Mesenteric fat pad (tissue), 1 donor: ENCODE measurements around the gene FARS2. TPM values are rescaled to one million over a fixed set of nuclear protein-coding genes. Genes with fewer than 3 reads are reported as not detected.

Experiments
- DNase-seq: peaks from one replicate; pipeline ENCODE4 v3.0.0-alpha.2; 2020; ENCODE audit warnings: low spot score
- total RNA-seq: library from RNA; stranded (reverse); fragmentation: NEBNext Ultra II Directional; extraction: Animal tissue kit (Norgen Biotek cat#: 25700); gene quantifications from one replicate; pipeline ENCODE4 v1.2.1, GENCODE V29; 2021
- donor health status: DM: yes; HTN: yes; CAD: no.

The FARS2 gene
- total RNA-seq, 1 donor from 2014 or later = 13.3 TPM

- DNase-seq = no peak
Measured at GRCh38 chr6:5746053-5746758, 484.9 kb downstream of the FARS2 start.

- no peak for DNase-seq
Measured at GRCh38 chr6:5746759-5747130, 485.4 kb downstream of the FARS2 start.

- DNase-seq = no peak
Measured at GRCh38 chr6:5747379-5747778, 486.1 kb downstream of the FARS2 start.

GRCh38 chr6:5749016-5749650, 487.8 kb downstream of the FARS2 start:
- no peak for DNase-seq

DNA sequence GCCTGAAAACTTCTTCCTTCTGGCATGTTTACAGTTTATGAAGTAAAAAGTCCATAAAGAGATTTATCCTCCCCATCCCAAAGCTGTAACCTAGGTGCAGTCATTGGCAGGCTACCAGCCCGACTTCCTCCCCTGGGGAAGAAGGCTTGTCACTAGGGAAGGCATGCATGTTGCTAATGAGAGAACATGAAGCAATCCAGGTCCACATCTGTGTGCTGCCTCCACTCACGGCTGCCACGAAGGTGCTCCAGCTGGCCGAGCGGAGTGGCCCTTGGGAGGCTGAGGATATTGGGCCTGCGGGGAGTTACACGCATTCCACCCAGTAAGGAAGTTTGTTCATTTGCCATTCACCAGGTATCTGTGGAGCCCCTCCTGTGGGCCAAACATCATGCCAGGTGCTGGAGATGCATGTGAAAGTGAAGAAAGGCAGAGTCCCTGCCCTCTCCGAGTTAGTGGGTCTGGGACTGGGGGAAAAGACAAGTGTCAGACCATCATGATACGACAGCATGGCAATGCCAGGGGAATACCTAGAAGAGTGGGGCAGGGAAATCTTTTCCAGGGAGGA, 488.4 kb downstream of the FARS2 start:
- no peak for DNase-seq

DNA sequence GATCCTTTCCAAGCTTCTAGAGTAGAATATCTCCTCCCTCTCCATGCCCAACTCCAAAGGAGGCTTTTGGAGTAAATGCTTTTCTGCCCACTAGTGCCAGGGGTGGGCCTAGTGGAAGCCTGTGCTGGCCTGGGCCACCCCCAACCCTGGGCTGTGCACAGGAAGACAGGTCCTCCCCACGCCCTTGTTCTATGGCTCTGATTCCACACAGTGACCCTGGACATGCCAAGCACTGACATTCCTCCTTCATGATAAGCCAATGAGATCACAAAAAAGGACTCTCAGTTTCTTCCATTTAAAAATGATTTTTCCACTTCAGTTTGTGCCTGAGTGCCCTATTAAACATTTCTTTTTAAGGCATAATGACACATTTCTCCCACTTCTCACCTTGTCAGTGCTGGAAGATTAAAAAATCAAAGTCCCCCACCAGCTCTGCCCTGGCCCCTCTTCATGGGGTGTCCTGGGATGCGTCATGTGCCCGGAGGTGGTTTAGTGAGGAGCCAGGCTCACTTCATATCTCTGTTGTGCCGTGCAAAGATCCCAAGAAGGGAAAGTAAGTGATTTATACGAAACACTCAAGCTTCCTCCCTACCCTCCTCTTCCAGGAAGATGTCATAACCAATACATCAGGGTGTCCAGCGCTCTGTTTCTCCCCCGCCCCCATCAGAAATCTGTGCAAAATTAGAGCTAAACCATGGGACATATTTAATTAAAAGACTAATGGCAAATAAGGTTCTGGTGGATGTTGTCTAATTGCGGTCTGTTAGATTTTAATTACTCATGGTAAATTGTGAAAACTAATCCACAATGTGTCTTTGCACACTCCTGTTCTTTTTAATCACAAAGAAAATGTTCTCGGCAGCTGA, 490.4 kb downstream of the FARS2 start:
- DNase-seq = no peak

DNA sequence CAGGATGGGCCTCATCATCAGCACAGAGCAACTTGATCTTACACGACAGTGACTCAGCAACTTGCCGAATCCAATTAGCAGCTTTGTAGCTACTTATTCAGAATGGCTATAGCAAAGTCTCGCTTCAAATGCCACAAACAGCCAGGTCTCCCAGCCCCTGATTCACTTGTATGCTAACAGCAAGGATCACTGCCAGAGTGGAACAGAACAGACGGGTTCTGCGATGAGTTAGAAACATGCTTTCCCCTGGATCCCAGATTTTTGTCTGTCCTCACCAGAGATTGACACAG, 491.0 kb downstream of the FARS2 start:
- DNase-seq = no peak

DNA sequence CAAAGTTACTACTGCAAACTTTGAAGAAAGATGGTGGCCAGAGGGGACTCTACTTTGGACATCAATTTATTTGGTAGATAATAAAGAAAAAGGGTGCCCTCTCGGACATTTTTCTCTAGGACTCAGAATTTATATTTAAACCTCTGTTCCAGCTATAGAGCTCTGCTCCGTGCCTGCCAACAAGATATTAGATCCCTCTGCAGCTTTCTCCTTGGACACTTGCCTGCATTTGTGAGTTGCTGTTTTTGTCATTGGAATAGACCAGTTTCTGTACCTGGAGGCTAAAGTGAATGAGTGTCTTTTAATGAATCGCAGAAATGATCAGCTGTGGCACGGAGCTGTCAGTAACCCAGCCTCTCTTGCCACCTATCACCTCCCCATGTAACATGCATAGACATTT, 491.9 kb downstream of the FARS2 start:
- DNase-seq = no peak

DNA sequence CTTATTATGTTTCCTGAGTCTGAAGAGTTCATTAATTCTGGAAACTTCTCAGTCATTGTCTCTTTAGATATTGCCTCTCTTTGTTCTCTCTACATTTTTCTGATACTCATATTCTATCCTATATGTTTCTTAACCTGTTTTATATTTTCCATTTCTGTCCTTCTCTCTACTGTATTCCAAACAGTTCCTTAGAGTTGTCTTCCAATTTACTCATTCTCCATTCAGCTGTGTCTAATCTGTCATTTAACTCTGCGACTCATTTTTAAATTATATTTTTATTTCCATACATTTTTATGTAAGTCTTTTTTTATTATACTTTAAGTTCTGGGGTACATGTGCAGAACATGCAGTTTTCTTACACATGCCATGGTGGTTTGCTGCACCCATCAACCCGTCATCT, 493.6 kb downstream of the FARS2 start:
- DNase-seq = no peak

GRCh38 chr6:5759571-5759970, 498.3 kb downstream of the FARS2 start:
- no peak for DNase-seq

GRCh38 chr6:5761370-5761769, 500.1 kb downstream of the FARS2 start:
- DNase-seq = no peak

- DNase-seq = no peak
Measured at GRCh38 chr6:5762561-5762968, 501.3 kb downstream of the FARS2 start.

- no peak for DNase-seq
Measured at GRCh38 chr6:5763407-5763806, 502.1 kb downstream of the FARS2 start.

DNA sequence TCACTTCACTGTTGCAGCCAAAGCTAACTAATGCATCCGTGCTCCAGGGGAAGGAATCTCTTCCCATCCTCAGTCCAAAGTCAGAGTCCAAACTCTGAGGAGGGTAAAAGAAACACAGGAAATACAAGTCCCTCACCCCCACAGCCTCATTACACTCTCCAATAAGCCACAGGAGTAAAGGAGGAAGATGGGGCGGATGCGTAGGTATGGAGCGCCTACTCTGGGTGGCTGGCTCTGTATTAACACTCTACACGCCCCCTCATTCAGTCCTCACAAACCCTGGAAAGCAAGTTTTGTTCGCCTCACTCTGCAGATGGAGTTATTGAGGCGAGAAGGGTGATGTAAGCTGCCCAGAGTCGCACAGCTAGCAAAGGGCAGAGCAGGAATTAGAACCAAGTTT, 502.6 kb downstream of the FARS2 start:
- DNase-seq = no peak

DNA sequence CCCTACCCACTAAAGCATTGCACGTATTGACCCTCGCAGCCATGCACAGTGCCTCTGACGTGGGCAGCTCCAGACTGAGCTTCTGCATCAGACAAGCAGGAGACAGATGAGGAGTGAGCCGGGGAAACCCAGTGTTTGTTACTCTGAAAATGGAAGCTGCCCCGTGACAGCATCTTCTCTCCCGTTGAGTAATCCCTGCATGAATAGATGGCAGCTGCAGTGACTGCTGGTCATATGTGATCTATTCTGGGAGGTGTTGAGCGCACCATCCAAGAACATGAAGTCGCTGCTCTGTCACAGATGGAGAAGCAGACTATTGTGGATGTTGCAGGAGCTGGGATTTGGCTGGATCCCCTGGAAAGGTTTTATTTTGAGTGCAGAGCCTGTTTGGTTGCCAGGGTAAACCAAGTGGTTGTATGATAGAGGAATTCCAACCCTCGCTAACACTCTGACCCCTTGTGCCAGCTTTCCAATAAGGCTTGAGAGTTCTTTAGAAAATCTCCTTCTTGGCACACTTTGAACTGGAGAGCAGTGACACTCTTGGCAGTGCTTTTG, 503.2 kb downstream of the FARS2 start:
- no peak for DNase-seq

DNA sequence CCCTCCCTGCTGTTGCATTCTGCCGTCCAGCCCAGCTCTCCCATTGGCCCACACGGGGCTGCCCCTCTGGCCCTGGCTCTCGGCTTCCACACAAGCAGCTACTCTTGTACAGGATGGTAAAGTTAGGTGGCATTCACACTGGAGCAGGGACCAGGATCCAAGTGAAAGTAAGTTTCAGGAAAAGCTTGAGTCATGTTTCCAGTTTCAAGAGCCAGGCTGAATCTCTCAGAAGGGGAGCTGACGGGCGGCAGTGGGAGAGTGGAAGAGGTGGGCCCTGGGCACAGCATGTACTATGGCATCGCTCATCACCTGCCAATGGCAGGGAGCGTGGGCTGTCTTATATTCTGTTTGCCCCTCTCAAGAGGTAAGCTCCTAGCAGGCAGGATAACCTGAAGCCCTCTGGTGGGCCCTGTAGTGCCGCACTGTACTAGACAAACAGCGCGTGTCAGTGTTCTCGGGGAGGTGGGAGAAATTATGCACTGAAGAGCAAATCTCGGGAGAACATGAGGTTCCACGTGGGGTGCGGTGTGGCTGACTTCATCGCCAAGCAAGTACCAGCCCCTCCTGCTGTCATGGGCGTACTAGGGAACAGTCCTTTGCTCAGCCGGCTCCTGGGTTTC, 503.9 kb downstream of the FARS2 start:
- DNase-seq = no peak

DNA sequence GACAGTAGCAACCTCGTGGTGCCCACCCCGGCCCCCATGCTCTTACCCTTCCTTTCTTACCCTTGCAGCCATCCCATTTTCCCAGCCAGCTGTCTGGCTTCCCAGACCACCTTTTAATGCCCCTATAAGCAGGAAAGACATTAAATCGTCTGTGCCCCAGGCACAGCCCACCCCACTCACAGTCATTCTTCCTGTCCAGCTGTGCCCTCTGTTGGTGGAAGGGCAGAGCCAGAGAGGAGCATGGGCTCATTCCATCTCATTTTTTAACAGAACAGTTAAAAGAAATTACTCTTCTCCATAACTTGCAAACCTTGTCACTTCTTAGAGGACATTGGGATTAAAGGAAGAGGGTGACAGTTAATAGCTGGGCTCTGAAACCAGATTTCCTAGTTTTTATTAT, 504.9 kb downstream of the FARS2 start:
- no peak for DNase-seq

GRCh38 chr6:5767471-5767870, 506.2 kb downstream of the FARS2 start:
- DNase-seq = no peak

- no peak for DNase-seq
Measured at GRCh38 chr6:5771211-5771610, 509.9 kb downstream of the FARS2 start.

DNA sequence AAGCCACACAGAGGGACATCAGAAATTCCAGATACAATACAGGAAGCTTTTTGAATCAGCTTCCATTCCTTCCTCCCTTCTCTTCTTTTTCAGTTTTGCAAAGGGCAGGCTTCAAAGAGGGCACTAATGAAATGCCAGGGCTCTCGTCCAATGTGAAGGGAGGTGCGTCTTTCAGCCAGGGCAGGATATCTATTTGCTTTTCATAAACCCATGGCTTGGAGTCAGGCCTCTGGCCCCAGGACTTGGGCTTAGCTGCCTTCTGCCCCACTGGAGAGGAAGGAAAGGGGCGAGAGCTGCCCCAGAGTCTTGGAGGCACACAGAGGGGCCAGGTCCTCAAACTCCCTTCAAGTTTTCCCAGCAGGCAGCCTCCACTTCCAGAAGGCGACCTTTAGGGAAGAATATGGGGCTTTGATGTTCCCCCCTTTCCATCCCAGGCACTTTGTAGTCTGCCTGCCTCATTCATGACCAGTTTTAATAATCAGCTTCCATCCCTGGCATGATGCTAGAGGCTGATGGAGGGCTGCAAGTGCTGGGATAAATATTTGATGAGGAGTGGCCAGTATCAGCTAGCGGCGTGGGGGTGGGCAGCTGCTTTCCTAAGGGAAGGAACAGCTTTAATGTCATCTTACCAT, 510.6 kb downstream of the FARS2 start:
- DNase-seq = no peak
